GM19467 (cell line): Measurements from ENCODE around the gene EMC1.
A peak's percentile ranks its signal among the peaks of the same experiment; 100 is the strongest.
"Not testable (repeated sequence)": the region's sequence is repeated elsewhere in the genome, so short reads cannot be mapped to it uniquely, and the experiment has no call there.

Experiments
- ATAC-seq: cut with Tn5 transposase; IDR thresholded peaks from one replicate; pipeline ENCODE4 v1.9.1; 2021; ENCODE audit warnings: mild to moderate bottlenecking, moderate library complexity; ENCODE audit not compliant: unreplicated experiment

EMC1 gene

GRCh38 chr1:19220080-19220846 is 31.1 kb downstream of the EMC1 start:
- ATAC-seq = no peak

GRCh38 chr1:19219451-19219850 is 31.9 kb downstream of the EMC1 start:
- ATAC-seq = no peak

GRCh38 chr1:19216585-19216984 is 34.7 kb downstream of the EMC1 start:
- ATAC-seq = not testable (repeated sequence)

- ATAC-seq = no peak
Observed at GRCh38 chr1:19213580-19213979, 37.7 kb downstream of the EMC1 start.

GRCh38 chr1:19212167-19212566 is 39.2 kb downstream of the EMC1 start:
- no peak for ATAC-seq

DNA sequence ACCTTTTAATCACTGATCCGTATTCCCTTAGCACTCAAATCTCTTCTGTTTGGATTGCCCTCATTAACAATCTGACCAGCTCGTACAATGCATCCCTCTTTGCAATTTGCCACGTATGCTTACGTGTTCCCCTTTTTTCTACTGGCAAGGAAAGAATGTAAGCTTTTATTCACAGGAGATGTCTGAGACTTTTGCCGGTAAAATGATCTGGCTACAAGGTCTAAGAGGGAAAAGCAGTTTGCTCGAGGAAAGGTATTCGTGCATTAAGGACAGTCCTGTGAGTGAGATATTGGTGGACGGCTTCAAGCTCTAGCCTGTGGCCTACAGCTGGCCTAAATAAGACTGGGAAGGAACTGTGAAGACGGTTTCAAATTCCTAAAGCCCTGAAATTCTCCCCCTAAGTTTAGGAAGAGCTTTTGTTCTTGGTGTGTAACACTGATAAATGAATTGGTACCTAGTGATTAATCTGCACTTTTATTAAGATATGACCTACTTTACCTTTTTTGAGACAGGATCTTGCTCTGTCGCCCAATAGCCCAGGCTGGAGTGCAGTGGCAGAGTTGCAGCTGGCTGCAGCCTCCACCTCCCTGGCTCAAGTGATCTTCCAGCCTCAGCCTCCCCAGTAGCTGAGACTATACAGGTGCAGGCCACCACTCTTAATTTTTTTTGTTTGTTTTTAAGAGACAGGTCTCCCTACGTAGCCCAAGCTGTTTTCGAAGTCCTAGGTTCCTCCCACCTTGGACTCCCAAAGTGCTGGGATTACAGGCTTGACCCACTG is 40.4 kb downstream of the EMC1 start:
- ATAC-seq = no peak

DNA sequence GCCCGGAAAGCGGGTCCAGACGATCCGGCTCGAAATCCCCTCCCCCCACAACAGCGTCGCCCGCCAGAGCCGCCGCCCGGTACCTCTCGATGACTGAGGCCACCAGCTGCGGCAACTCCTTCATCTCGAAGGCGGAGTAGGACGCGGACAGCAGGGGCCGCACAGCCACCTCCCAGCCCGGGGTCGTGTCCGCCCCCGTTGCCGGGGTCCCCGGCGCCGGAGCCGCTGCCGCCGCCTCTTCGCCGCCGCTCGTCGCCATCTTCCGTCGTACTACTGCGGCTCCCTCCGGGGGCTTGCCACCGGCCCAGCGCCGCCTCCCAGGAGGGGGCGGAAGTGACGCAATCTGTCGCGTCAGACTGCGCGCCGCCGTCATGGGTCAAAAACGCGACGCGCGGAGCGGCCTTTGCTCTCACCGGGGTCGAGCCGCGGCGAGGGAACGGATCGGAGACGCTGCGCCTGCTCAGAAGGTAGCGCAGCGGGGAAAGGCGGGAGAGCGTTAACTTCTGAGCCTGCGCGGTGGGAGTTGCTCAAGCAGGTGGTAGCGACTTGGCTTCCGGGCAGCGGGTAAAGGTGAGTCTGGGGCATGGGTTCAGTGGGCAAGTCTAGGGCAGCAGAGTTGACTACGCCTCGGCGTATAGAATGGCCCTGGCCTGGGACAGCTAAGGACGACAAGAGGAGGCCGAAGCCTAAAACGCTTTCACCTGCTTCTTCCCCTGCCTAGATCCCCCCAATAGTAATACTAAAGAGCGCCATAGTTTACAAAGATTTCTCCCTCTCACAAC is 41.1 kb downstream of the EMC1 start, which contains the start of gene UBR4:
Gene UBR4, minus strand, starts transcription at position 277 of the 782 bp plus-strand sequence. Its CDS starts 18 bp downstream, at position 259.
- peak; percentile 79 for ATAC-seq

- peak; percentile 34 for ATAC-seq
Observed at GRCh38 chr1:19209439-19209989, 41.8 kb downstream of the EMC1 start.

DNA sequence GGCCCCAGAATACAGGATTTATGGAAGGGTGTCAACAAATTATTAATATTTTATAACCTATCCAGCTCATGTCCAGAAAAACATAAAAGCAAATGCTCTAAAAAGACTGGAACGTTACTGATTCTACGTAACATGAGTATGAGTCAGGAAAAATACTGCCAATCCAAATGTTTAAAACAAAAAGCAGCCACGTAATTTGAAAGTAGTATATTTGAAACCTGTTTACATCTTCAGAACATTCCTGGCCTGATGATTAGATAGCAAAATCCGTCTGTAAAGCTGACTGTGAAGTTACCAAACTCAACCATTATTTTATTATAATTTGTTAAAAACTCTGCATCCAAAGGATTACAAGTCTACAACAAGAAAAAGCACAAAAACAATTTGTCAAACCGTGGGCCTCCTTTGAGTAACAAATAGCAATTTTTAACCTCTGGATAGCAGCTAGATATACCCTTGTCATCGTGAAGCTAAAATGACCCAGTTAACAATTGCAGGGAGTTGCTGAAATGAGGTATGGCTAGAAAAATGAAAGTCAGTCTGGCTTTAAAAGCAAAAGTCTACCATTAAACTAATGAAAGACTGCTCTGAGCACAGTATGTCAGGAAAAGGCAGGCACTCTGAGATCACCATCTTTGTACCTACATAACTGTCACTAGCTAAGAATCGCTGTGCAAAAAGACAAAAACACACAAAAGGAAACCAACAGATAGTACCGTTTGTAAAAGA is 42.5 kb downstream of the EMC1 start:
- ATAC-seq = no peak

- ATAC-seq = no peak
Observed at GRCh38 chr1:19206947-19207346, 44.4 kb downstream of the EMC1 start.

- ATAC-seq = no peak
Observed at GRCh38 chr1:19205845-19206244, 45.5 kb downstream of the EMC1 start.

- ATAC-seq = no peak
Observed at GRCh38 chr1:19205403-19205802, 45.9 kb downstream of the EMC1 start.

GRCh38 chr1:19204446-19205266 is 46.7 kb downstream of the EMC1 start:
- no peak for ATAC-seq

GRCh38 chr1:19203440-19203839 is 47.9 kb downstream of the EMC1 start:
- ATAC-seq = no peak

GRCh38 chr1:19202396-19202795 is 48.9 kb downstream of the EMC1 start:
- ATAC-seq = no peak

GRCh38 chr1:19199969-19200604 is 51.2 kb downstream of the EMC1 start:
- ATAC-seq = no peak

DNA sequence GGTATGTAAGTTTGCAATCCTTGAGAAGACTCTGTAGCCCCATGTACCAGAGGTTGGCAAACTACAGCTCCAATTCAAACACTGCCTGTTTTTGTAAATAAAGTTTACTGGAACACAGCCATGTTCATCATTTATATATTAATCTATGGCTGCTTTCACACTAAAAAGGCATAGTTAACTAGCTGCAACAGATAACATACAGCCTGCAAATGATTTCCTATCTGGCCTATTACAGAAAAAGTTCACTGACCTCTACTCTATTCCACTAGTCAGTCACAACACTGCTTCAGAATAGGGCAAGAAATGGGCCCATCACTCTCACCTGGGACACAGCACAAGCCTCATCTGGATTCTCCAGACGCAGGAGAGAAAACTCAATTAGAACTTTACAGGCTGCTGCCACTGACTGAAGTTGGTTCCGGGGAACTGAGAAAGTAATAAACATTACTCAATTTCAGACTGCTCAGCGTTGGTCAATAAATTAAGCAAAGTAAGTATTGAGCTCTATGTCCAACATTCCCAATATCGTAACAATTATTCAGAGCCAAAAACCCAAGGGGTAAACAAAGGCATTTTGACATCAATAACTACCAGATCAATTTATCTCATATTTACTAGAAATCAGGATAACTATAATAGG is 51.9 kb downstream of the EMC1 start:
- ATAC-seq = no peak

GRCh38 chr1:19198820-19199219 is 52.5 kb downstream of the EMC1 start:
- ATAC-seq = no peak

GRCh38 chr1:19197845-19198244 is 53.5 kb downstream of the EMC1 start:
- ATAC-seq = no peak
